ENCODE results near the gene GTF2A1L. TPM values are rescaled to one million over a fixed set of nuclear protein-coding genes. Genes with fewer than 3 reads are reported as not detected.
"Not testable (repeated sequence)": the region's sequence is repeated elsewhere in the genome, so short reads cannot be mapped to it uniquely, and the experiment has no call there.

The GTF2A1L gene
- total RNA-seq, 1 experiment from 2014 or later = not detected

- TF ChIP-seq CTCF (conservative IDR thresholded peaks at IDR 0.05; ENCODE audit: low read depth, low read length) = no peak
- TF ChIP-seq EZH2 (IDR thresholded peaks at IDR 0.05; ENCODE audit: borderline replicate concordance, low read depth, low read length, poor library complexity, severe bottlenecking) = no peak
- Histone ChIP-seq H3K27me3 (replicated peaks; ENCODE audit: insufficient read depth, low read depth, low read length, poor library complexity) (no peaks in the 10 kb centered on the region), H3K9me3 (ENCODE audit: low read depth, low read length, poor library complexity, severe bottlenecking) (no peaks in the 10 kb centered on the region), H3K4me1 (ENCODE audit: insufficient read depth, low read length, poor library complexity, severe bottlenecking) (no peaks in the 10 kb centered on the region), H3K36me3 (ENCODE audit: insufficient read depth, low read length, poor library complexity, severe bottlenecking) (no peaks in the 10 kb centered on the region), H3K27ac (ENCODE audit: low read depth, low read length, poor library complexity, severe bottlenecking) (no peak overlapping the region), H3K4me3 (ENCODE audit: low read depth, low read length, poor library complexity, severe bottlenecking) (no peak overlapping the region)
- no TSS peak for BruUV-seq (replicated peaks)
- DNase-seq (ENCODE audit: low spot score) = no peak
- ChIA-PET CTCF (no interaction called here), POLR2A (ENCODE audit: low non-redundant PET) (no interaction called here)
- intact Hi-C loops (cut with micrococcal nuclease; ENCODE audit: unreplicated experiment) = no loop called here
Observed at GRCh38 chr2:48613211-48613610, 4.4 kb upstream of the GTF2A1L start.

GRCh38 chr2:48614581-48614980 lies 3.1 kb upstream of the GTF2A1L start:
- CTCF ChIA-PET; POLR2A ChIA-PET (ENCODE audit: low non-redundant PET); H3K27ac ChIP-seq (ENCODE audit: low read depth, low read length, poor library complexity, severe bottlenecking); H3K27me3 ChIP-seq (replicated peaks; ENCODE audit: insufficient read depth, low read depth, low read length, poor library complexity); H3K4me3 ChIP-seq (ENCODE audit: low read depth, low read length, poor library complexity, severe bottlenecking); H3K4me1 ChIP-seq (ENCODE audit: insufficient read depth, low read length, poor library complexity, severe bottlenecking); BruUV-seq (replicated peaks); DNase-seq (ENCODE audit: low spot score); H3K9me3 ChIP-seq (ENCODE audit: low read depth, low read length, poor library complexity, severe bottlenecking); H3K36me3 ChIP-seq (ENCODE audit: insufficient read depth, low read length, poor library complexity, severe bottlenecking); intact Hi-C loops (cut with micrococcal nuclease; ENCODE audit: unreplicated experiment): not testable (repeated sequence)

GRCh38 chr2:48619526-48619925 lies 1.9 kb downstream of the GTF2A1L start:
- no peaks in the 10 kb centered on the region for H3K9me3 ChIP-seq (ENCODE audit: low read depth, low read length, poor library complexity, severe bottlenecking)
- no peak for TF ChIP-seq EZH2 (IDR thresholded peaks at IDR 0.05; ENCODE audit: borderline replicate concordance, low read depth, low read length, poor library complexity, severe bottlenecking)
- no peak for TF ChIP-seq CTCF (conservative IDR thresholded peaks at IDR 0.05; ENCODE audit: low read depth, low read length)
- intact Hi-C loops (cut with micrococcal nuclease; ENCODE audit: unreplicated experiment) = no loop called here
- no peak for DNase-seq (ENCODE audit: low spot score)
- ChIA-PET CTCF (no interaction called here), POLR2A (ENCODE audit: low non-redundant PET) (no interaction called here)
- H3K36me3 ChIP-seq (ENCODE audit: insufficient read depth, low read length, poor library complexity, severe bottlenecking) = no peaks in the 10 kb centered on the region
- no peaks in the 10 kb centered on the region for H3K4me1 ChIP-seq (ENCODE audit: insufficient read depth, low read length, poor library complexity, severe bottlenecking)
- no peaks in the 10 kb centered on the region for H3K27me3 ChIP-seq (replicated peaks; ENCODE audit: insufficient read depth, low read depth, low read length, poor library complexity)
- H3K27ac ChIP-seq (ENCODE audit: low read depth, low read length, poor library complexity, severe bottlenecking) = no peak overlapping the region
- BruUV-seq (replicated peaks) = no TSS peak
- H3K4me3 ChIP-seq (ENCODE audit: low read depth, low read length, poor library complexity, severe bottlenecking) = no peak overlapping the region

GRCh38 chr2:48620604-48621003 lies 2.9 kb downstream of the GTF2A1L start:
- Histone ChIP-seq H3K9me3 (ENCODE audit: low read depth, low read length, poor library complexity, severe bottlenecking) (peaks cover 1% of the 10 kb centered on the region), H3K36me3 (ENCODE audit: insufficient read depth, low read length, poor library complexity, severe bottlenecking) (no peaks in the 10 kb centered on the region), H3K4me3 (ENCODE audit: low read depth, low read length, poor library complexity, severe bottlenecking) (no peak overlapping the region), H3K27ac (ENCODE audit: low read depth, low read length, poor library complexity, severe bottlenecking) (no peak overlapping the region), H3K27me3 (replicated peaks; ENCODE audit: insufficient read depth, low read depth, low read length, poor library complexity) (no peaks in the 10 kb centered on the region), H3K4me1 (ENCODE audit: insufficient read depth, low read length, poor library complexity, severe bottlenecking) (no peaks in the 10 kb centered on the region)
- TF ChIP-seq CTCF (conservative IDR thresholded peaks at IDR 0.05; ENCODE audit: low read depth, low read length) (no peak), EZH2 (IDR thresholded peaks at IDR 0.05; ENCODE audit: borderline replicate concordance, low read depth, low read length, poor library complexity, severe bottlenecking) (no peak)
- intact Hi-C loops (cut with micrococcal nuclease; ENCODE audit: unreplicated experiment) = loop anchor here (10.0 kb wide), 1 partner anchor 324 kb away; no protein-coding TSS in a partner anchor
- no TSS peak for BruUV-seq (replicated peaks)
- ChIA-PET CTCF (no interaction called here), POLR2A (ENCODE audit: low non-redundant PET) (no interaction called here)
- no peak for DNase-seq (ENCODE audit: low spot score)

All from A673 (cell line).